ENCODE data around the gene MARK2.

- TF ChIP-seq EZH2 (IDR thresholded peaks at IDR 0.05; ENCODE audit: insufficient read depth, poor library complexity, severe bottlenecking): no peak
- TF ChIP-seq EZH2phosphoT487 (IDR thresholded peaks at IDR 0.05; ENCODE audit: insufficient read depth, low read depth): no peak
Observed at GRCh38 chr11:63839508-63840355, 822 bp downstream of the MARK2 start.
